C4-2B (cell line): ENCODE data around the gene BCL7A.

ENCODE experiments used
- H3K27ac ChIP-seq: fragments of 450-650 bp; 2 replicates; pipeline ENCODE4 v1.5.1; 2017
- ZFX ChIP-seq: fragments of 450-650 bp; IDR thresholded peaks from 2 replicates; pipeline ENCODE4 v1.6.1; 2017
- TF ChIP-seq, protein P1 (sequence below): fragments of 450-650 bp; conservative IDR thresholded peaks from 2 replicates; pipeline ENCODE4 v1.5.1; 2017; ENCODE audit warnings: mild to moderate bottlenecking

Gene BCL7A

DNA sequence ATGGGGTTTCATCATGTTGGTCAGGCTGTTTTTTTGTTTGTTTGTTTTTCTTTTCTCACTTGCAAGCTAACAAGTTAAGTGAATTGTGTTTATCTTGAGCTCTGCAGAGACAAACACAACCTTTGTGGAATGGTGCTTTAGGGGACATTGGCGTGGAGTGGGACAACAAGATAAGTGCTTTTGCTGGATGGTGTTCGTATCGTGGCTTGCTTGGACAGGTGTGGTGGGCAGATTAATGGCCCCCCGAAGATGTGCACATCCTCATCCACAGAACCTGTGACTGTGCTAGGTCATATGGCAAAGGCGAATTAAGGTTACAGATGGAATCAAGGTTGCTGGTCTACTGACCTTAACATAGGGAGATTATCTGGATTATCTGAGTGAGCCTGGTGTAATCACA, 63.9 kb downstream of the BCL7A start:
- H3K27ac ChIP-seq, result no peak overlapping the region

GRCh38 chr12:122086116-122086515, 64.4 kb downstream of the BCL7A start:
- H3K27ac ChIP-seq, result no peak overlapping the region
- TF ChIP-seq, protein P1, sequence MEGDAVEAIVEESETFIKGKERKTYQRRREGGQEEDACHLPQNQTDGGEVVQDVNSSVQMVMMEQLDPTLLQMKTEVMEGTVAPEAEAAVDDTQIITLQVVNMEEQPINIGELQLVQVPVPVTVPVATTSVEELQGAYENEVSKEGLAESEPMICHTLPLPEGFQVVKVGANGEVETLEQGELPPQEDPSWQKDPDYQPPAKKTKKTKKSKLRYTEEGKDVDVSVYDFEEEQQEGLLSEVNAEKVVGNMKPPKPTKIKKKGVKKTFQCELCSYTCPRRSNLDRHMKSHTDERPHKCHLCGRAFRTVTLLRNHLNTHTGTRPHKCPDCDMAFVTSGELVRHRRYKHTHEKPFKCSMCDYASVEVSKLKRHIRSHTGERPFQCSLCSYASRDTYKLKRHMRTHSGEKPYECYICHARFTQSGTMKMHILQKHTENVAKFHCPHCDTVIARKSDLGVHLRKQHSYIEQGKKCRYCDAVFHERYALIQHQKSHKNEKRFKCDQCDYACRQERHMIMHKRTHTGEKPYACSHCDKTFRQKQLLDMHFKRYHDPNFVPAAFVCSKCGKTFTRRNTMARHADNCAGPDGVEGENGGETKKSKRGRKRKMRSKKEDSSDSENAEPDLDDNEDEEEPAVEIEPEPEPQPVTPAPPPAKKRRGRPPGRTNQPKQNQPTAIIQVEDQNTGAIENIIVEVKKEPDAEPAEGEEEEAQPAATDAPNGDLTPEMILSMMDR, result no peak

More for the DNA sequence above, 63.9 kb downstream of the BCL7A start:
- no peak for TF ChIP-seq ZFX
- TF ChIP-seq, protein P1, result no peak

DNA sequence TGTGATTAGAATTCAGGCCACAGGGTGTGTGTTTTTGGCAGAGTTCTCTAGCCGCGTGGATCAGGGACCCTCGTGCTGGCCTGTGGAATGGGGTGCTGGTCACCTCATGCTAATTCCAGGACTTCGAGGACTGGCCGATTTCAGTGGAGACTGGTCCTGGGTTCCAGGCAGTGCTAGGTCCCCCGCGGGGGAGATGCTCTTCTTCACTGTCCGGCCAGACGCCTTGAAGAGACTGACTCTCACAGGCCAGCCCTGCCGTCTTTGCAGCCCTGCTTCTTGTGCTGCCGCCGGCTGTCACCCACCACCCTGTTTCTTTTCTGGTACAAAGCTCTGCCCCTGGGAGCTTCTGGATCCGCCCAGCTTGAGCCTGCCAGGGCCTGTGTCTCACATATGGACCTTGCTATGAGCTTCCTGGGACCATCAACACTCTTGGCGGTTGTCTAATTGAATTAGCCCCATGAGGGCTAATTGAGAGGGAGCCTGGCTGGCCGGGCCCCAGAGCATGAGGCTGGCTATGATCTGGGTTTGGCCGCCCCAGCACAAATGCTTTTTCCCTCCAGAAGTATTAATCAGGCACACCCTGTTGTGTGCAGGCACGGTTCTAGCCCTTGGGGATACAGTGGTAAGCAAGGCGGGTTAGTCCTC, 65.1 kb downstream of the BCL7A start:
- TF ChIP-seq ZFX, result no peak
- TF ChIP-seq, protein P1, result no peak
- no peak overlapping the region for H3K27ac ChIP-seq

GRCh38 chr12:122087431-122088178, 65.9 kb downstream of the BCL7A start:
- TF ChIP-seq, protein P1, result no peak
- no peak for TF ChIP-seq ZFX

DNA sequence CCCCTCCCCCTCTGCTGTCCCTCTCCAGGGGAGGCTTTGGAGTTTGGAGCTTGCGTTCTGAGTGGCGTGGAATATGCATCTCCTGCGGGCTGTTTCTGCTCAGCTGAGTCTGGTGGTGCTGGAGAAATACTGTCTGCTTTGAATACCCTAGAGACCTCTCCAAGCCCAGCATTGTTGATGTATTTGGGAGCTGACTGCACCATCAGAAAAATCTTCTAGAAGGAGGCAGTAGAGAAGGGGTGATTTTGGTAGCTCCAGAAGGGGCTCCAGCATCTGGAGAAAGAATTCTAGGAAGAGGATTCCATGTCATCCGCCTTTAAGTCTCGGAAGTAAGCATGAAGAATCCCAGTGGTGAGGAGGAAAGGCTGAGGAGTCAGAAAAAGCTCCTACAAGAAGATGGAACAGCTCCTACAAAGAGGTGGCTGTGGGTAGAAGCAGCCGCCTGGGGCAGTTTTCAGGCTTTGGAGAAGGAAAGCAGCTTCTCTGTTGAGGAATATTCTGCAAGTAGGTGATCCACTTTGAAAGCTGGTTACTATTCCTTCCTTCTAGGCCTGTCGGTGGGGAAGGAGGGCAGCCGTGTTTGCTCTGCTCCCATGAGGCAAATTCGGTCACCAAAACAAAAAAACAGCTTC, 66.6 kb downstream of the BCL7A start:
- H3K27ac ChIP-seq, result no peak overlapping the region
- TF ChIP-seq, protein P1, result no peak
- no peak for TF ChIP-seq ZFX

More at GRCh38 chr12:122087431-122088178, 65.9 kb downstream of the BCL7A start:
- H3K27ac ChIP-seq, result no peak overlapping the region

DNA sequence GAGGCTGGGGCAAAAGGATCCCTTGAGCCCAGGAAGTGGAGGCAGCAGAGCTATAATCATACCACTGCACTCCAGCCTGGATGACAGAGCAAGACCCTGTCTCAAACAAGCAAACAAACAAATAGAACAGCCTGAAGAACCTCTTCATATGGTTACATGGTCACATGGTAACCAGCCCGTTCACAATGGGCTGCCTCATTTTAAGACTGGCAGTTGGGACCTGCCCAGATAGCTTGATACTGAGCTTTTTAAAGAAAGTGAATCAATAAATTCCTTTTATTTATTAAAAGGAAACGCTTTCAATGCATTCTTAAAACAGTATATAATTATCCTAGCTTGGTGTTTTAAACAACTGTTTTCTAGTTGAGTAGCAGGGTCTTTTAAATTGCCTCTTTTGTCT, 67.4 kb downstream of the BCL7A start:
- TF ChIP-seq ZFX, result no peak
- TF ChIP-seq, protein P1, result no peak
- no peak overlapping the region for H3K27ac ChIP-seq
